ENCODE results near the gene PTPRO. TPM values are rescaled to one million over a fixed set of nuclear protein-coding genes. Genes with fewer than 3 reads are reported as not detected.

PTPRO gene
- total RNA-seq, 1 experiment from 2014 or later, result 1.3 TPM

- no peaks in the 10 kb centered on the region for H3K9me3 ChIP-seq
- H3K36me3 ChIP-seq, result no peaks in the 10 kb centered on the region
- H3K4me3 ChIP-seq, result no peak overlapping the region
- no peaks in the 10 kb centered on the region for H3K27me3 ChIP-seq
- no peak for DNase-seq
Measured at GRCh38 chr12:15481846-15482245, 159.5 kb downstream of the PTPRO start.

GRCh38 chr12:15485466-15485865 lies 163.2 kb downstream of the PTPRO start:
- no peak for DNase-seq
- no peaks in the 10 kb centered on the region for H3K27me3 ChIP-seq
- H3K4me3 ChIP-seq, result no peak overlapping the region
- H3K36me3 ChIP-seq, result no peaks in the 10 kb centered on the region
- H3K9me3 ChIP-seq, result no peaks in the 10 kb centered on the region

GRCh38 chr12:15486859-15487258 lies 164.6 kb downstream of the PTPRO start:
- no peaks in the 10 kb centered on the region for H3K27me3 ChIP-seq
- H3K36me3 ChIP-seq, result no peaks in the 10 kb centered on the region
- no peaks in the 10 kb centered on the region for H3K9me3 ChIP-seq
- no peak for DNase-seq
- no peak overlapping the region for H3K4me3 ChIP-seq

GRCh38 chr12:15488481-15488880 lies 166.2 kb downstream of the PTPRO start:
- no peak for DNase-seq
- Histone ChIP-seq H3K4me3 (no peak overlapping the region), H3K27me3 (no peaks in the 10 kb centered on the region), H3K36me3 (no peaks in the 10 kb centered on the region), H3K9me3 (0 out of 2 replicates have a peak, but pooled peaks cover 3% of the 10 kb centered on the region)

GRCh38 chr12:15494329-15495046 lies 172.2 kb downstream of the PTPRO start:
- no peaks in the 10 kb centered on the region for H3K36me3 ChIP-seq
- H3K4me3 ChIP-seq, result no peak overlapping the region
- DNase-seq, result no peak
- 0 out of 2 replicates have a peak, but pooled peaks cover 3% of the 10 kb centered on the region for H3K9me3 ChIP-seq
- H3K27me3 ChIP-seq, result no peaks in the 10 kb centered on the region

- no peaks in the 10 kb centered on the region for H3K27me3 ChIP-seq
- DNase-seq, result no peak
- H3K36me3 ChIP-seq, result no peaks in the 10 kb centered on the region
- no peak overlapping the region for H3K4me3 ChIP-seq
- H3K9me3 ChIP-seq, result 0 out of 2 replicates have a peak, but pooled peaks cover 3% of the 10 kb centered on the region
Measured at GRCh38 chr12:15495746-15496145, 173.4 kb downstream of the PTPRO start.

GRCh38 chr12:15496738-15497137 lies 174.4 kb downstream of the PTPRO start:
- no peak for DNase-seq
- Histone ChIP-seq H3K4me3 (no peak overlapping the region), H3K27me3 (no peaks in the 10 kb centered on the region), H3K36me3 (no peaks in the 10 kb centered on the region), H3K9me3 (0 out of 2 replicates have a peak, but pooled peaks cover 3% of the 10 kb centered on the region)

- no peak for DNase-seq
- 0 out of 2 replicates have a peak, but pooled peaks cover under 1% of the 10 kb centered on the region for H3K9me3 ChIP-seq
- no peak overlapping the region for H3K4me3 ChIP-seq
- no peaks in the 10 kb centered on the region for H3K27me3 ChIP-seq
- H3K36me3 ChIP-seq, result no peaks in the 10 kb centered on the region
Measured at GRCh38 chr12:15497671-15498292, 175.5 kb downstream of the PTPRO start.

GRCh38 chr12:15502211-15502610 lies 179.9 kb downstream of the PTPRO start:
- Histone ChIP-seq H3K4me3 (no peak overlapping the region), H3K36me3 (no peaks in the 10 kb centered on the region), H3K27me3 (no peaks in the 10 kb centered on the region), H3K9me3 (no peaks in the 10 kb centered on the region)
- DNase-seq, result no peak

GRCh38 chr12:15505616-15506015 lies 183.3 kb downstream of the PTPRO start:
- no peaks in the 10 kb centered on the region for H3K36me3 ChIP-seq
- DNase-seq, result no peak
- no peaks in the 10 kb centered on the region for H3K27me3 ChIP-seq
- no peak overlapping the region for H3K4me3 ChIP-seq
- no peaks in the 10 kb centered on the region for H3K9me3 ChIP-seq

- no peaks in the 10 kb centered on the region for H3K36me3 ChIP-seq
- DNase-seq, result no peak
- H3K4me3 ChIP-seq, result no peak overlapping the region
- no peaks in the 10 kb centered on the region for H3K27me3 ChIP-seq
- no peaks in the 10 kb centered on the region; the same call in 1 of the 2 replicates for H3K9me3 ChIP-seq
Measured at GRCh38 chr12:15515010-15515409, 192.7 kb downstream of the PTPRO start.

GRCh38 chr12:15520083-15520482 lies 197.8 kb downstream of the PTPRO start:
- Histone ChIP-seq H3K4me3 (no peak overlapping the region), H3K9me3 (no peaks in the 10 kb centered on the region; the same call in 1 of the 2 replicates), H3K36me3 (no peaks in the 10 kb centered on the region), H3K27me3 (no peaks in the 10 kb centered on the region)
- DNase-seq, result no peak

GRCh38 chr12:15520844-15521243 lies 198.5 kb downstream of the PTPRO start:
- no peaks in the 10 kb centered on the region for H3K27me3 ChIP-seq
- DNase-seq, result no peak
- H3K9me3 ChIP-seq, result no peaks in the 10 kb centered on the region; the same call in 1 of the 2 replicates
- no peak overlapping the region for H3K4me3 ChIP-seq
- H3K36me3 ChIP-seq, result no peaks in the 10 kb centered on the region

- Histone ChIP-seq H3K36me3 (no peaks in the 10 kb centered on the region), H3K9me3 (no peaks in the 10 kb centered on the region; the same call in 1 of the 2 replicates), H3K27me3 (no peaks in the 10 kb centered on the region), H3K4me3 (no peak overlapping the region)
- no peak for DNase-seq
Measured at GRCh38 chr12:15522574-15523187, 200.4 kb downstream of the PTPRO start.

GRCh38 chr12:15525441-15525840 lies 203.1 kb downstream of the PTPRO start:
- Histone ChIP-seq H3K9me3 (peaks cover 5% of the 10 kb centered on the region; the same call in 1 of the 2 replicates), H3K36me3 (no peaks in the 10 kb centered on the region), H3K4me3 (no peak overlapping the region), H3K27me3 (no peaks in the 10 kb centered on the region)
- no peak for DNase-seq

- no peak overlapping the region for H3K4me3 ChIP-seq
- DNase-seq, result no peak
- no peaks in the 10 kb centered on the region for H3K36me3 ChIP-seq
- peaks cover 5% of the 10 kb centered on the region; the same call in 1 of the 2 replicates for H3K9me3 ChIP-seq
- no peaks in the 10 kb centered on the region for H3K27me3 ChIP-seq
Measured at GRCh38 chr12:15526033-15526432, 203.7 kb downstream of the PTPRO start.
